ENCODE measurements around the gene KCTD20. TPM values are rescaled to one million over a fixed set of nuclear protein-coding genes. Genes with fewer than 3 reads are reported as not detected.

Gene KCTD20
- total and polyA plus RNA-seq, 2 of the 13 experiments (the other 11 are each of a cell fraction or from before 2014, with no cell fraction given), result 52.7 to 67.1 TPM

DNA sequence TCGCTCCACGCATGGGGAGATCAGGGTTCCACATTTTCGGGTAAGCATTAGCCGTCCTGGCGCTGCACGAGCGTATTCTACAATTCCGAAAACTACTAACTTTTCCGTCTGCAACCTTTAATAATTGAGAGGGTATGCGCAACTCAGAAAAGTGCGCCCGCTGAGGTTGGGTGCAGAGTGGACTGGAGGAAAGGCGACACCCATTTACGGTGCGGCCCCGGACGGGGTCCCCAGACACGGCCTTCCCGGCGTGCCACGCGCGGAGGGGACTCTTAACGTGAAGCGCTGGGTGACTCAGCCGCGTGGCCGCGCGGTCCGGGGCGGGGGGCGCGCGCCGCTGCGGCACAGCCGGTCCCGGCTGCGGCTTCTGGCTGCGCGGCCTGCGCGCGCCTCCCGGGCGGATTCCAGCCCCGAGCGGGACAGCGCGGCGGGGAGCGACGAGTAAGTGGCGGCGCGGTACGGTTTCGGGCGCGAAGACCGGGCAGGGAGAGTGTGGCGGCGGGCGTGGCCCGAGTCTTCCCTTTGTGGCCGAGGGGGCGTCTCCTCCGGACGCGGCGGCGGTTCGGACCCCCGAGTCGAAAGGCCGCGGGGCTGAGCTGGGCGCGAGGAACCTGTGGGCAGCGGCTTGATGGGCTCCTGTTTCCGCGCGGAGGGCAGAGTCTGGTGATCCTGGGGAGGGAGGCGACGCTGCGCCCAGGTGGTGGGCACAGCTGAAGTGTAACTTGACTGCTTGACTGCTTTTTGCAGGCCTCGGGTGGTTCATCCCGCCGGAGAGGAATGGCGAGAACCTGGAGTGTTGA lies at the start of gene KCTD20, which contains the start of gene PXT1 (continued):
- TF ChIP-seq MBD4 (IDR thresholded peaks at IDR 0.05; ENCODE audit: borderline replicate concordance, low read length), result no peak
- TF ChIP-seq ZNF235 (CRISPR knock-in tag; IDR thresholded peaks at IDR 0.05; ENCODE audit: borderline replicate concordance), result peak; percentile 32; the same call in 1 of the 2 replicates
- TF ChIP-seq, protein P1, sequence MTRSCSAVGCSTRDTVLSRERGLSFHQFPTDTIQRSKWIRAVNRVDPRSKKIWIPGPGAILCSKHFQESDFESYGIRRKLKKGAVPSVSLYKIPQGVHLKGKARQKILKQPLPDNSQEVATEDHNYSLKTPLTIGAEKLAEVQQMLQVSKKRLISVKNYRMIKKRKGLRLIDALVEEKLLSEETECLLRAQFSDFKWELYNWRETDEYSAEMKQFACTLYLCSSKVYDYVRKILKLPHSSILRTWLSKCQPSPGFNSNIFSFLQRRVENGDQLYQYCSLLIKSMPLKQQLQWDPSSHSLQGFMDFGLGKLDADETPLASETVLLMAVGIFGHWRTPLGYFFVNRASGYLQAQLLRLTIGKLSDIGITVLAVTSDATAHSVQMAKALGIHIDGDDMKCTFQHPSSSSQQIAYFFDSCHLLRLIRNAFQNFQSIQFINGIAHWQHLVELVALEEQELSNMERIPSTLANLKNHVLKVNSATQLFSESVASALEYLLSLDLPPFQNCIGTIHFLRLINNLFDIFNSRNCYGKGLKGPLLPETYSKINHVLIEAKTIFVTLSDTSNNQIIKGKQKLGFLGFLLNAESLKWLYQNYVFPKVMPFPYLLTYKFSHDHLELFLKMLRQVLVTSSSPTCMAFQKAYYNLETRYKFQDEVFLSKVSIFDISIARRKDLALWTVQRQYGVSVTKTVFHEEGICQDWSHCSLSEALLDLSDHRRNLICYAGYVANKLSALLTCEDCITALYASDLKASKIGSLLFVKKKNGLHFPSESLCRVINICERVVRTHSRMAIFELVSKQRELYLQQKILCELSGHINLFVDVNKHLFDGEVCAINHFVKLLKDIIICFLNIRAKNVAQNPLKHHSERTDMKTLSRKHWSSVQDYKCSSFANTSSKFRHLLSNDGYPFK (CRISPR knock-in tag; IDR thresholded peaks at IDR 0.05; ENCODE audit: borderline replicate concordance), result peak; percentile 22; the same call in 1 of the 2 replicates
- peak; percentile 64 for TF ChIP-seq KDM5A (IDR thresholded peaks at IDR 0.05; ENCODE audit: borderline replicate concordance, low read length)
- TF ChIP-seq, protein P2, sequence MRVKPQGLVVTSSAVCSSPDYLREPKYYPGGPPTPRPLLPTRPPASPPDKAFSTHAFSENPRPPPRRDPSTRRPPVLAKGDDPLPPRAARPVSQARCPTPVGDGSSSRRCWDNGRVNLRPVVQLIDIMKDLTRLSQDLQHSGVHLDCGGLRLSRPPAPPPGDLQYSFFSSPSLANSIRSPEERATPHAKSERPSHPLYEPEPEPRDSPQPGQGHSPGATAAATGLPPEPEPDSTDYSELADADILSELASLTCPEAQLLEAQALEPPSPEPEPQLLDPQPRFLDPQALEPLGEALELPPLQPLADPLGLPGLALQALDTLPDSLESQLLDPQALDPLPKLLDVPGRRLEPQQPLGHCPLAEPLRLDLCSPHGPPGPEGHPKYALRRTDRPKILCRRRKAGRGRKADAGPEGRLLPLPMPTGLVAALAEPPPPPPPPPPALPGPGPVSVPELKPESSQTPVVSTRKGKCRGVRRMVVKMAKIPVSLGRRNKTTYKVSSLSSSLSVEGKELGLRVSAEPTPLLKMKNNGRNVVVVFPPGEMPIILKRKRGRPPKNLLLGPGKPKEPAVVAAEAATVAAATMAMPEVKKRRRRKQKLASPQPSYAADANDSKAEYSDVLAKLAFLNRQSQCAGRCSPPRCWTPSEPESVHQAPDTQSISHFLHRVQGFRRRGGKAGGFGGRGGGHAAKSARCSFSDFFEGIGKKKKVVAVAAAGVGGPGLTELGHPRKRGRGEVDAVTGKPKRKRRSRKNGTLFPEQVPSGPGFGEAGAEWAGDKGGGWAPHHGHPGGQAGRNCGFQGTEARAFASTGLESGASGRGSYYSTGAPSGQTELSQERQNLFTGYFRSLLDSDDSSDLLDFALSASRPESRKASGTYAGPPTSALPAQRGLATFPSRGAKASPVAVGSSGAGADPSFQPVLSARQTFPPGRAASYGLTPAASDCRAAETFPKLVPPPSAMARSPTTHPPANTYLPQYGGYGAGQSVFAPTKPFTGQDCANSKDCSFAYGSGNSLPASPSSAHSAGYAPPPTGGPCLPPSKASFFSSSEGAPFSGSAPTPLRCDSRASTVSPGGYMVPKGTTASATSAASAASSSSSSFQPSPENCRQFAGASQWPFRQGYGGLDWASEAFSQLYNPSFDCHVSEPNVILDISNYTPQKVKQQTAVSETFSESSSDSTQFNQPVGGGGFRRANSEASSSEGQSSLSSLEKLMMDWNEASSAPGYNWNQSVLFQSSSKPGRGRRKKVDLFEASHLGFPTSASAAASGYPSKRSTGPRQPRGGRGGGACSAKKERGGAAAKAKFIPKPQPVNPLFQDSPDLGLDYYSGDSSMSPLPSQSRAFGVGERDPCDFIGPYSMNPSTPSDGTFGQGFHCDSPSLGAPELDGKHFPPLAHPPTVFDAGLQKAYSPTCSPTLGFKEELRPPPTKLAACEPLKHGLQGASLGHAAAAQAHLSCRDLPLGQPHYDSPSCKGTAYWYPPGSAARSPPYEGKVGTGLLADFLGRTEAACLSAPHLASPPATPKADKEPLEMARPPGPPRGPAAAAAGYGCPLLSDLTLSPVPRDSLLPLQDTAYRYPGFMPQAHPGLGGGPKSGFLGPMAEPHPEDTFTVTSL (CRISPR knock-in tag; IDR thresholded peaks at IDR 0.05; ENCODE audit: borderline replicate concordance), result peak; percentile 62; the same call in 1 of the 2 replicates
- TF ChIP-seq THYN1 (CRISPR knock-in tag; IDR thresholded peaks at IDR 0.05; ENCODE audit: borderline replicate concordance, low read depth), result 0 out of 2 replicates have a peak, but pooled peaks have one; percentile 9
- TF ChIP-seq ZC3H4 (CRISPR knock-in tag; IDR thresholded peaks at IDR 0.05; ENCODE audit: borderline replicate concordance), result no peak
- TF ChIP-seq KAT7 (CRISPR knock-in tag; IDR thresholded peaks at IDR 0.05; ENCODE audit: borderline replicate concordance), result peak; percentile 99
- no peak for TF ChIP-seq ZNF326 (CRISPR knock-in tag; IDR thresholded peaks at IDR 0.05; ENCODE audit: borderline replicate concordance)
- TF ChIP-seq, protein P3, sequence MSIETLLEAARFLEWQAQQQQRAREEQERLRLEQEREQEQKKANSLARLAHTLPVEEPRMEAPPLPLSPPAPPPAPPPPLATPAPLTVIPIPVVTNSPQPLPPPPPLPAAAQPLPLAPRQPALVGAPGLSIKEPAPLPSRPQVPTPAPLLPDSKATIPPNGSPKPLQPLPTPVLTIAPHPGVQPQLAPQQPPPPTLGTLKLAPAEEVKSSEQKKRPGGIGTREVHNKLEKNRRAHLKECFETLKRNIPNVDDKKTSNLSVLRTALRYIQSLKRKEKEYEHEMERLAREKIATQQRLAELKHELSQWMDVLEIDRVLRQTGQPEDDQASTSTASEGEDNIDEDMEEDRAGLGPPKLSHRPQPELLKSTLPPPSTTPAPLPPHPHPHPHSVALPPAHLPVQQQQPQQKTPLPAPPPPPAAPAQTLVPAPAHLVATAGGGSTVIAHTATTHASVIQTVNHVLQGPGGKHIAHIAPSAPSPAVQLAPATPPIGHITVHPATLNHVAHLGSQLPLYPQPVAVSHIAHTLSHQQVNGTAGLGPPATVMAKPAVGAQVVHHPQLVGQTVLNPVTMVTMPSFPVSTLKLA (IDR thresholded peaks at IDR 0.05), result peak; percentile 40; the same call in 1 of the 2 replicates
- peak; percentile 81 for TF ChIP-seq GATAD2A (CRISPR knock-in tag; IDR thresholded peaks at IDR 0.05)
- peak; percentile 76 for TF ChIP-seq HIVEP1 (CRISPR knock-in tag; IDR thresholded peaks at IDR 0.05)
- TF ChIP-seq, protein P4, sequence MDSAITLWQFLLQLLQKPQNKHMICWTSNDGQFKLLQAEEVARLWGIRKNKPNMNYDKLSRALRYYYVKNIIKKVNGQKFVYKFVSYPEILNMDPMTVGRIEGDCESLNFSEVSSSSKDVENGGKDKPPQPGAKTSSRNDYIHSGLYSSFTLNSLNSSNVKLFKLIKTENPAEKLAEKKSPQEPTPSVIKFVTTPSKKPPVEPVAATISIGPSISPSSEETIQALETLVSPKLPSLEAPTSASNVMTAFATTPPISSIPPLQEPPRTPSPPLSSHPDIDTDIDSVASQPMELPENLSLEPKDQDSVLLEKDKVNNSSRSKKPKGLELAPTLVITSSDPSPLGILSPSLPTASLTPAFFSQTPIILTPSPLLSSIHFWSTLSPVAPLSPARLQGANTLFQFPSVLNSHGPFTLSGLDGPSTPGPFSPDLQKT (CRISPR knock-in tag; IDR thresholded peaks at IDR 0.05; ENCODE audit: borderline replicate concordance), result no peak
- no peak for TF ChIP-seq ATRX (CRISPR knock-in tag; IDR thresholded peaks at IDR 0.05; ENCODE audit: borderline replicate concordance)
- TF ChIP-seq KDM2A (CRISPR knock-in tag; IDR thresholded peaks at IDR 0.05; ENCODE audit: borderline replicate concordance, low read depth), result peak; percentile 93
- TF ChIP-seq TSC22D2 (CRISPR knock-in tag; IDR thresholded peaks at IDR 0.05; ENCODE audit: borderline replicate concordance), result 0 out of 2 replicates have a peak, but pooled peaks have one; percentile 37

All from HepG2 (cell line).